Gastroesophageal sphincter (tissue), 3 donors: ENCODE results near the gene BACH1.

Source experiments
- EP300 ChIP-seq: sonication (generic); formaldehyde crosslinking; IDR thresholded peaks from one replicate; pipeline ENCODE4 v1.6.1; 2017; ENCODE audit warnings: antibody characterized with exemption, mild to moderate bottlenecking
- POLR2A ChIP-seq, 2 donors: fragments of 450-650 bp; IDR thresholded peaks; one replicate each; pipeline ENCODE4 v1.6.1; 2017; ENCODE audit warnings: antibody characterized with exemption in 2 of 2, mild to moderate bottlenecking in 2 of 2, moderate library complexity in 1 of 2
- POLR2AphosphoS5 ChIP-seq: sonication (generic); formaldehyde crosslinking; IDR thresholded peaks from one replicate; pipeline ENCODE4 v1.6.1; 2017; ENCODE audit warnings: antibody characterized with exemption
- TF ChIP-seq, protein P1 (sequence below), 4 experiments: fragments of 200-600 bp in 2 of 4; fragments of 450-650 bp in 2 of 4; sonication (generic) in 1 of 4; IDR thresholded peaks; one replicate each; pipeline ENCODE4 v1.5.1; 2017 to 2019; ENCODE audit warnings: antibody characterized with exemption in 4 of 4, mild to moderate bottlenecking in 2 of 4, moderate library complexity in 2 of 4

DNA sequence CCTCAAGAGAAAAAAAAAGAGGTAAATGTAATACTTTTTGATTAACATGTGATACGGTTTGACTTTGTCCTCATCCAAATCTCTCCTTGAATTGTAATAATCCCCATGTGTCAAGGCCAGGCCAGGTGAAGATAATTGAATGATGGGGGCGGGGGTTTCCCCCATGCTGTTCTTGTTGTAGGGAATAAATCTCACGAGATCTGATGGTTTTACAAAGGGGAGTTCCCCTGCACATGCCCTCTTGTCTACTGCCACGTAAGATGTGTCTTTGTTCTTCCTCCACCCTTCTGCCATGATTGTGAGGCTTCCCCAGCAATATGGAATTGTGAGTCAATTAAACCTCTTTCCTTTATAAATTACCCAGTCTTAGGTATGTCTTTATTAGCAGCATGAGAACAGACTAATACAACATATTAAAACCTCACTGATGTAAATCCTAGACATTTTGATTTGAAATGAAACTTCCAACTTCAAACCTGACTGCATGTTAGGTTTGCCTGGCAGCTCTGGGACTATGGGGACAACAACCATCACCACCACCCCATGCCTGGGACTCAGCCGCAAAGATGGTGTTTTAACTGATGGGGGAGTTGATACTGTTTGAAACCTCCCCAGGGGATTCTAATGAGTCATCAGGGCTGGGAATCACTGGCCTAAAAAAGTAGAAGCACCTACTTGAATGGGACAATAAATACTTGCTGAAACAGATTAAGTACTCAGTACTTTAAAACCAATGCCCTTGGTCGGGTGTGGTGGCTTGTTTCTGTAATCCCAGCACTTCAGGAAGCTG lies 32.8 kb upstream of the BACH1 start:
- TF ChIP-seq, protein P1, sequence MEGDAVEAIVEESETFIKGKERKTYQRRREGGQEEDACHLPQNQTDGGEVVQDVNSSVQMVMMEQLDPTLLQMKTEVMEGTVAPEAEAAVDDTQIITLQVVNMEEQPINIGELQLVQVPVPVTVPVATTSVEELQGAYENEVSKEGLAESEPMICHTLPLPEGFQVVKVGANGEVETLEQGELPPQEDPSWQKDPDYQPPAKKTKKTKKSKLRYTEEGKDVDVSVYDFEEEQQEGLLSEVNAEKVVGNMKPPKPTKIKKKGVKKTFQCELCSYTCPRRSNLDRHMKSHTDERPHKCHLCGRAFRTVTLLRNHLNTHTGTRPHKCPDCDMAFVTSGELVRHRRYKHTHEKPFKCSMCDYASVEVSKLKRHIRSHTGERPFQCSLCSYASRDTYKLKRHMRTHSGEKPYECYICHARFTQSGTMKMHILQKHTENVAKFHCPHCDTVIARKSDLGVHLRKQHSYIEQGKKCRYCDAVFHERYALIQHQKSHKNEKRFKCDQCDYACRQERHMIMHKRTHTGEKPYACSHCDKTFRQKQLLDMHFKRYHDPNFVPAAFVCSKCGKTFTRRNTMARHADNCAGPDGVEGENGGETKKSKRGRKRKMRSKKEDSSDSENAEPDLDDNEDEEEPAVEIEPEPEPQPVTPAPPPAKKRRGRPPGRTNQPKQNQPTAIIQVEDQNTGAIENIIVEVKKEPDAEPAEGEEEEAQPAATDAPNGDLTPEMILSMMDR (IDR thresholded peaks at IDR 0.05): no peak
- TF ChIP-seq POLR2A (IDR thresholded peaks at IDR 0.05) (no peak), POLR2AphosphoS5 (no peak), EP300 (no peak)
